Uterus (tissue), 4 donors: ENCODE measurements around the gene CLEC4F. TPM values are rescaled to one million over a fixed set of nuclear protein-coding genes. Genes with fewer than 3 reads are reported as not detected.

Source experiments
- DNase-seq, 2 donors: peaks; one replicate each; pipeline ENCODE4 v3.0.0-alpha.2; 2019 to 2020
- H3K27ac ChIP-seq, 2 donors: fragments of 200-600 bp; sonication (generic); 1 replicate in 1 of 2; 2 replicates in 1 of 2; pipeline ENCODE4 v1.5.1; 2016 to 2018
- H3K27me3 ChIP-seq, 2 donors: fragments of 200-600 bp; sonication (generic); one replicate each; pipeline ENCODE4 v1.5.1; 2018 to 2019; ENCODE audit warnings: control low read depth in 1 of 2
- H3K36me3 ChIP-seq, 2 donors: fragments of 200-600 bp; sonication (generic); one replicate each; pipeline ENCODE4 v1.5.1; 2019; ENCODE audit warnings: control low read depth in 1 of 2
- H3K4me1 ChIP-seq, 2 donors: fragments of 200-600 bp; sonication (generic); one replicate each; pipeline ENCODE4 v1.5.1; 2018 to 2019; ENCODE audit warnings: control low read depth in 1 of 2
- H3K4me3 ChIP-seq, 2 donors: fragments of 200-600 bp; sonication (generic); 1 replicate in 1 of 2; 2 replicates in 1 of 2; pipeline ENCODE4 v1.5.1; 2018 to 2019; ENCODE audit warnings: mild to moderate bottlenecking in 1 of 2
- H3K9me3 ChIP-seq, 2 donors: fragments of 200-600 bp; sonication (generic); one replicate each; pipeline ENCODE4 v1.5.1; 2019; ENCODE audit warnings: control low read depth in 1 of 2
- POLR2A ChIP-seq, 2 donors: fragments of 450-650 bp; IDR thresholded peaks; one replicate each; pipeline ENCODE4 v1.6.1; 2016; ENCODE audit warnings: antibody characterized with exemption in 2 of 2, mild to moderate bottlenecking in 1 of 2, moderate library complexity in 1 of 2
- intact Hi-C: fragments of 100-400 bp; cut with DNase I; formaldehyde crosslinking; loops from one replicate; pipeline ENCODE4 v1.15.1; 2023; ENCODE audit warnings: low total_unique reads
- total RNA-seq, 4 donors: library from RNA; depleted of rRNA in 3 of 4; stranded (reverse); fragments of >200 nt in 3 of 4; gene quantifications; one replicate each; pipeline versions ENCODE4 v1.1.0 to v1.2.4, GENCODE V29; 2014 to 2023
- TF ChIP-seq, protein P1 (sequence below), 4 experiments: fragments of 200-600 bp in 2 of 4; fragments of 450-650 bp in 2 of 4; sonication (generic) in 2 of 4; IDR thresholded peaks; one replicate each; pipeline ENCODE4 v1.5.1; 2016 to 2019; ENCODE audit warnings: antibody characterized with exemption in 4 of 4, mild to moderate bottlenecking in 2 of 4, moderate library complexity in 1 of 4
- donor health status: DM: yes; HTN: yes; CAD: no.

Gene CLEC4F, protein sequence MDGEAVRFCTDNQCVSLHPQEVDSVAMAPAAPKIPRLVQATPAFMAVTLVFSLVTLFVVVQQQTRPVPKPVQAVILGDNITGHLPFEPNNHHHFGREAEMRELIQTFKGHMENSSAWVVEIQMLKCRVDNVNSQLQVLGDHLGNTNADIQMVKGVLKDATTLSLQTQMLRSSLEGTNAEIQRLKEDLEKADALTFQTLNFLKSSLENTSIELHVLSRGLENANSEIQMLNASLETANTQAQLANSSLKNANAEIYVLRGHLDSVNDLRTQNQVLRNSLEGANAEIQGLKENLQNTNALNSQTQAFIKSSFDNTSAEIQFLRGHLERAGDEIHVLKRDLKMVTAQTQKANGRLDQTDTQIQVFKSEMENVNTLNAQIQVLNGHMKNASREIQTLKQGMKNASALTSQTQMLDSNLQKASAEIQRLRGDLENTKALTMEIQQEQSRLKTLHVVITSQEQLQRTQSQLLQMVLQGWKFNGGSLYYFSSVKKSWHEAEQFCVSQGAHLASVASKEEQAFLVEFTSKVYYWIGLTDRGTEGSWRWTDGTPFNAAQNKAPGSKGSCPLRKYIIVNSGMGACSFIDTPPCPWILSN
- total RNA-seq, result 1 to 10 TPM in 3 of 4 donors, not detected in 1; 2.4 to 5.0 (median 2.6) TPM

DNA sequence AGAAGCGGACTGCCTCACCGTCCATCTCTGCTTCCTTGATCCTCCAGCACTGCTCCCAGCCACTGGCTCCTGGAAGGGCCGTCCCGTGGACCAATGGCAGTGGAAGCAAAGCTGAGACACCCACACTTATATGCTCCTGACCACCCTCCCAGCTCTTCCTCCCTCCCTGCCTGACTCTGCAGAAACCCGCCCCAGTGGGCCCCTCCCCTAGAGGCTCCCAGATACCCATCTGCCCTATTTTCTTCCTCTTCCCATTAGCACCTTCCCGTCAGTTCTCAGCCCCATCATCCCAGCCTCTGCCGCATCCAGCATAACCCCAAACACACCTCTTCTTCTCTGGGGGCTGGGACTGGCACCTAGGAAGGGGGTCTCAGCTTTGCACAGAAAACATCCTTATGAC, at the start of gene CLEC4F:
Gene CLEC4F (minus strand): TSS at position 101 of the 400 bp plus-strand sequence. CDS start 76 bp downstream, at position 25.
- Histone ChIP-seq H3K4me3 (no peak within 1 kb of the TSS), H3K27ac (no peak within 1 kb of the TSS), H3K4me1 (no peaks in the 10 kb centered on the region), H3K36me3 (no peaks in the 10 kb centered on the region), H3K27me3 (no peaks in the 10 kb centered on the region), H3K9me3 (no peaks in the 10 kb centered on the region)
- intact Hi-C loops, result no loop called here
- no peak for TF ChIP-seq POLR2A (IDR thresholded peaks at IDR 0.05)
- TF ChIP-seq, protein P1, sequence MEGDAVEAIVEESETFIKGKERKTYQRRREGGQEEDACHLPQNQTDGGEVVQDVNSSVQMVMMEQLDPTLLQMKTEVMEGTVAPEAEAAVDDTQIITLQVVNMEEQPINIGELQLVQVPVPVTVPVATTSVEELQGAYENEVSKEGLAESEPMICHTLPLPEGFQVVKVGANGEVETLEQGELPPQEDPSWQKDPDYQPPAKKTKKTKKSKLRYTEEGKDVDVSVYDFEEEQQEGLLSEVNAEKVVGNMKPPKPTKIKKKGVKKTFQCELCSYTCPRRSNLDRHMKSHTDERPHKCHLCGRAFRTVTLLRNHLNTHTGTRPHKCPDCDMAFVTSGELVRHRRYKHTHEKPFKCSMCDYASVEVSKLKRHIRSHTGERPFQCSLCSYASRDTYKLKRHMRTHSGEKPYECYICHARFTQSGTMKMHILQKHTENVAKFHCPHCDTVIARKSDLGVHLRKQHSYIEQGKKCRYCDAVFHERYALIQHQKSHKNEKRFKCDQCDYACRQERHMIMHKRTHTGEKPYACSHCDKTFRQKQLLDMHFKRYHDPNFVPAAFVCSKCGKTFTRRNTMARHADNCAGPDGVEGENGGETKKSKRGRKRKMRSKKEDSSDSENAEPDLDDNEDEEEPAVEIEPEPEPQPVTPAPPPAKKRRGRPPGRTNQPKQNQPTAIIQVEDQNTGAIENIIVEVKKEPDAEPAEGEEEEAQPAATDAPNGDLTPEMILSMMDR (IDR thresholded peaks at IDR 0.05), result no peak
- DNase-seq, result no peak

DNA sequence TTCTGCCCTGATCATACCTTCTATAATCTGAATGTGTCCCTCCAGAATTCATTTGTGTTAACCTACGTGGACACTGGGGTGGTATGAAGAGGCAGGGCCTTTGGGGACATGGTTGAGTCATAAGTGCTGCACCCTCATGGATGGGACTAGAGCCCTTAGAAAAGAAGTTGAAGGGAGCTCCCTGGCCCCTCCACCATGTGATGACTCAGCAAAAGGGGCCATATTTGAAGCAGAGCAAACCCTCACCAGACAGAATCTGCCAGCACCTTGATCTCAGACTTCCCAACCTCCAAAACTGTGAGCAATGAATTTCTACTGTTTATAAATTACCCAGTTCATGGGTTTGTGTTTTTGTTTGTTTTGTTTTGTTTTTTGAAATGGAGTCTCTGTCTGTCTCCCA, 48.6 kb upstream of the CLEC4F start:
- no peaks in the 10 kb centered on the region for H3K9me3 ChIP-seq
- H3K36me3 ChIP-seq, result no peaks in the 10 kb centered on the region
- TF ChIP-seq, protein P1 (IDR thresholded peaks at IDR 0.05), result no peak
- no peak for TF ChIP-seq POLR2A (IDR thresholded peaks at IDR 0.05)
- intact Hi-C loops, result no loop called here
- H3K4me1 ChIP-seq, result no peaks in the 10 kb centered on the region
- H3K27ac ChIP-seq, result no peak overlapping the region
- H3K4me3 ChIP-seq, result no peak overlapping the region
- H3K27me3 ChIP-seq, result no peaks in the 10 kb centered on the region
- DNase-seq, result no peak

DNA sequence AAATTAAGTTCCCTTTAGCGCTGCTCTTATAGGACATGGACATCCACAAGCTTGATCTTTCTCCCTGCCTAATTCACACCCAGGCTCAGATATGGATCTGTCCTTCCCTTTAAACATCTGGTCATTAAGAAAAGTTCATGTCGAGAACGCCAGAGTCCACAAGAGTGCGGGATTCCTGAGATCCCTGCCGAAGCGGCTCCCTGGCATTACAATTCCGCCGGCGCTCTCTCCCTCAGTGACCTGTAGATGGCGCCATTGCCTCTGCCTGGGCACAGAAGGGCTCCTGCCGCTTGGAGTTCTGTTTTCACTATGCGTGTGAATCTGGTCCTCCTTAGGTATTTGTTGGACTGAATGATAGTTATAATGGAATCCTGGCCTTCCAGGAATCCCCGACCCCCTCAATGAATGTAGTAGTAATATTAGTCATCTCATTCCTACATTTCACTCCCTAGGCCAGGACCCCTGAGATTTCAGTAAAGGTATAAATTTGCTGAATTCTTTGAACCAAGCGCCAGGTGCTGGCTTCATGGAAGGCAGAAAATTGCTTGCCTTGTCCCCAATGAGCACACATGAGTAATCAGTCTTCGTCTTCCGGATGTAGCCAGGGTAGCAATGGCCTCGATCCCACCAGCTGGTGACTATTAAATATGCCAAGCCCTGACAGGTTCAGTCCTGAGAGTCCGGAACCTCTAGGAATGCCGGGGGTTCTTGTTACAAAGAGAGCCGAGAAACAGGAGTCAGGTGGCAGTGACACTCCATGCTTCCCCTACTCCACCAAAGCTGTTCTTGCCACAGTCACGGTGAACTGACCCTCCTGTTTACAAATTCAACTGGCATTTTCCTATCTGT, 41.6 kb upstream of the CLEC4F start:
- H3K4me1 ChIP-seq, result no peaks in the 10 kb centered on the region
- intact Hi-C loops, result no loop called here
- DNase-seq, result peak; percentile 45 to 70
- no peaks in the 10 kb centered on the region for H3K9me3 ChIP-seq
- H3K4me3 ChIP-seq, result no peak overlapping the region
- no peaks in the 10 kb centered on the region for H3K36me3 ChIP-seq
- no peak for TF ChIP-seq POLR2A (IDR thresholded peaks at IDR 0.05)
- TF ChIP-seq, protein P1 (IDR thresholded peaks at IDR 0.05), result peak; percentile 58 to 80 (median 70)
- H3K27ac ChIP-seq, result no peak overlapping the region
- H3K27me3 ChIP-seq, result no peaks in the 10 kb centered on the region

DNA sequence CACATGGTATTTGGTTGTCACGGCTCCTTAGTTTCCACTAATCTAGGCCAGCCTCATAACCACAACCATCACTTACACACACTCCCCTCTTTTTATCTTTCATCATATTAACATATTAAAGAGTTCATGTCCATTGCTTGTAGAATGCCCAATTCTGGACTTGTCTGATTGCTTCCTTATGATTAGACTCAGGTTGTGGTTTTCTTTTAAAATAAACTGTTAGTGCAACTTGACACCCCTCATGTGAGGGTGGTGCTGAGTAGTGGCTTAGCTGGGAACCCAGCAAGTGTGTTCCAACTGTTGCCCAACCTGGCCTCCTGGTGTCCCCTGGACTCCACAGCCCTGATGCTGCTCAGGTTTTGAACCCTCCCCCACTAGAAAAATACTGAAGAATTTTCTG, 35.3 kb upstream of the CLEC4F start:
- DNase-seq, result no peak
- intact Hi-C loops, result no loop called here
- Histone ChIP-seq H3K4me3 (no peak overlapping the region), H3K4me1 (no peaks in the 10 kb centered on the region), H3K27ac (no peak overlapping the region), H3K9me3 (no peaks in the 10 kb centered on the region), H3K27me3 (no peaks in the 10 kb centered on the region), H3K36me3 (no peaks in the 10 kb centered on the region)
- TF ChIP-seq POLR2A (IDR thresholded peaks at IDR 0.05), result no peak
- TF ChIP-seq, protein P1 (IDR thresholded peaks at IDR 0.05), result no peak
